Esophagus muscularis mucosa (tissue), 4 donors: ENCODE measurements around the gene SEMA4B.

Experiments used
- EP300 ChIP-seq: sonication (generic); formaldehyde crosslinking; IDR thresholded peaks from one replicate; pipeline ENCODE4 v1.6.1; 2017; ENCODE audit warnings: antibody characterized with exemption
- POLR2A ChIP-seq: fragments of 450-650 bp; IDR thresholded peaks from one replicate; pipeline ENCODE4 v1.6.1; 2017; ENCODE audit warnings: antibody characterized with exemption, moderate library complexity, mild to moderate bottlenecking, low read depth
- TF ChIP-seq, protein P1 (sequence below), 3 experiments: fragments of 200-600 bp in 2 of 3; fragments of 450-650 bp in 1 of 3; sonication (generic) in 2 of 3; IDR thresholded peaks; one replicate each; pipeline ENCODE4 v1.5.1; 2017 to 2019; ENCODE audit warnings: antibody characterized with exemption in 3 of 3, mild to moderate bottlenecking in 2 of 3, moderate library complexity in 1 of 3

DNA sequence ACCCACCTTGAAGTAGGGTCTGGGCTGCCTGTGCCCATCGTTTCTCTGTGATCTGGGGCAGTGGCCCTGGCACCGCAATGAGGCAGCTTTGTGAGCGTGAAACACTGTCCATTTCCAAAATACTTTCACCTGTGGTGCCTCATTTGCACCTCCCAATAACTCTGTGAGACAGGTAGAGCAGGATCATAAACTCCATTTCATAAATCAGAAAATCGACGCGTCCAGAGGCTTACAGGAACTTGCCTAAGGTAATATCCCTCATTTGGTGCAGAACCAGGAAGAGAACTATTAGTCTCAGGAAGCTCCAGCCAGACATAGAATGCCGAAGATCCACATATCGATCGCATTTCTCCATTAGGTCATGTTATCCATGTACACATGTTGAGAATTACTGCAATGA is 38.2 kb upstream of the SEMA4B start:
- TF ChIP-seq, protein P1, sequence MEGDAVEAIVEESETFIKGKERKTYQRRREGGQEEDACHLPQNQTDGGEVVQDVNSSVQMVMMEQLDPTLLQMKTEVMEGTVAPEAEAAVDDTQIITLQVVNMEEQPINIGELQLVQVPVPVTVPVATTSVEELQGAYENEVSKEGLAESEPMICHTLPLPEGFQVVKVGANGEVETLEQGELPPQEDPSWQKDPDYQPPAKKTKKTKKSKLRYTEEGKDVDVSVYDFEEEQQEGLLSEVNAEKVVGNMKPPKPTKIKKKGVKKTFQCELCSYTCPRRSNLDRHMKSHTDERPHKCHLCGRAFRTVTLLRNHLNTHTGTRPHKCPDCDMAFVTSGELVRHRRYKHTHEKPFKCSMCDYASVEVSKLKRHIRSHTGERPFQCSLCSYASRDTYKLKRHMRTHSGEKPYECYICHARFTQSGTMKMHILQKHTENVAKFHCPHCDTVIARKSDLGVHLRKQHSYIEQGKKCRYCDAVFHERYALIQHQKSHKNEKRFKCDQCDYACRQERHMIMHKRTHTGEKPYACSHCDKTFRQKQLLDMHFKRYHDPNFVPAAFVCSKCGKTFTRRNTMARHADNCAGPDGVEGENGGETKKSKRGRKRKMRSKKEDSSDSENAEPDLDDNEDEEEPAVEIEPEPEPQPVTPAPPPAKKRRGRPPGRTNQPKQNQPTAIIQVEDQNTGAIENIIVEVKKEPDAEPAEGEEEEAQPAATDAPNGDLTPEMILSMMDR (IDR thresholded peaks at IDR 0.05) = no peak
- TF ChIP-seq POLR2A (no peak), EP300 (no peak)
